Keratinocyte (primary cell): ENCODE data around the gene SDF2L1. TPM values are rescaled to one million over a fixed set of nuclear protein-coding genes. Genes with fewer than 3 reads are reported as not detected.

Experiments used
- DNase-seq: peaks from one replicate; pipeline ENCODE4 v3.0.0-alpha.2; 2011; ENCODE audit warnings: low read depth, missing footprints, low spot score
- FAIRE-seq: peaks from 2 replicates; lab custom pipeline; 2011; peaks lifted over from hg19 to GRCh38; lab: Jason Lieb, UNC
- H2AFZ ChIP-seq: 2 replicates; pipeline ENCODE4 v1.6.0; 2012; ENCODE audit warnings: low read length, control low read depth, inconsistent platforms; ENCODE audit not compliant: control insufficient read depth
- H3K27ac ChIP-seq: 2 replicates; pipeline ENCODE4 v1.5.1; 2011; ENCODE audit warnings: low read length; ENCODE audit not compliant: control insufficient read depth, insufficient read depth
- H3K27me3 ChIP-seq: 3 replicates; pipeline ENCODE4 v1.6.0; 2011; ENCODE audit warnings: low read length; ENCODE audit not compliant: control insufficient read depth, insufficient read depth; ENCODE audit errors: extremely low read depth
- H3K36me3 ChIP-seq, 2 experiments: 2 replicates in 1 of 2; 3 replicates in 1 of 2; pipeline ENCODE4 v1.5.1; 2011; ENCODE audit warnings: low read length in 2 of 2, mild to moderate bottlenecking in 1 of 2; ENCODE audit not compliant: control insufficient read depth in 2 of 2, insufficient read depth in 2 of 2; ENCODE audit errors: extremely low read depth in 1 of 2
- H3K4me1 ChIP-seq: 3 replicates; pipeline ENCODE4 v1.5.1; 2011; ENCODE audit warnings: low read length; ENCODE audit not compliant: control insufficient read depth, insufficient read depth; ENCODE audit errors: extremely low read depth
- H3K4me2 ChIP-seq: 3 replicates; pipeline ENCODE4 v1.6.0; 2011; ENCODE audit warnings: low read depth, low read length; ENCODE audit not compliant: control insufficient read depth, insufficient read depth; ENCODE audit errors: extremely low read depth
- H3K4me3 ChIP-seq, 3 experiments: fragments of 200-600 bp in 1 of 3; sonication (generic) in 1 of 3; 2 replicates in 2 of 3; 3 replicates in 1 of 3; pipeline ENCODE4 v1.5.1; 2011 to 2016; ENCODE audit warnings: low read length in 3 of 3, mild to moderate bottlenecking in 3 of 3, control low read depth in 2 of 3, inconsistent platforms in 1 of 3, low read depth in 1 of 3, mixed read lengths in 1 of 3, mixed run types in 1 of 3, moderate library complexity in 1 of 3; ENCODE audit not compliant: control insufficient read depth in 2 of 3, insufficient read depth in 2 of 3; ENCODE audit errors: extremely low read depth in 1 of 3
- H3K79me2 ChIP-seq: 2 replicates; pipeline ENCODE4 v1.6.0; 2012; ENCODE audit warnings: low read length; ENCODE audit not compliant: control insufficient read depth, insufficient read depth
- H3K9ac ChIP-seq: 3 replicates; pipeline ENCODE4 v1.6.0; 2011; ENCODE audit warnings: low read length; ENCODE audit not compliant: control insufficient read depth, insufficient read depth; ENCODE audit errors: extremely low read depth
- H3K9me1 ChIP-seq: 3 replicates; pipeline ENCODE4 v1.6.0; 2011; ENCODE audit warnings: low read length; ENCODE audit not compliant: control insufficient read depth, insufficient read depth; ENCODE audit errors: extremely low read depth
- H3K9me3 ChIP-seq: 2 replicates; pipeline ENCODE4 v1.5.1; 2012; ENCODE audit warnings: low read depth, low read length; ENCODE audit not compliant: control insufficient read depth
- H4K20me1 ChIP-seq: 3 replicates; pipeline ENCODE4 v1.6.0; 2011; ENCODE audit warnings: low read length; ENCODE audit not compliant: control insufficient read depth, insufficient read depth; ENCODE audit errors: extremely low read depth
- EZH2 ChIP-seq: IDR thresholded peaks from one replicate; pipeline ENCODE4 v1.6.1; 2012; ENCODE audit warnings: inconsistent platforms, mild to moderate bottlenecking, low read length, moderate library complexity
- dilution Hi-C: fragments of 300-500 bp; cut with MboI; formaldehyde crosslinking; loops from one replicate; pipeline ENCODE4 v1.7.0; 2020; ENCODE audit warnings: low sequenced_read_pairs; ENCODE audit not compliant: extremely low pct_ligation_motif_present
- polyA plus RNA-seq, 5 experiments: library from polyadenylated mRNA; depleted of rRNA in 3 of 5; stranded (reverse) in 3 of 5; stranded (forward) in 1 of 5; unstranded in 1 of 5; fragments of >200 nt; gene quantifications; 1 replicate in 1 of 5; 2 replicates in 3 of 5; 3 replicates in 1 of 5; pipeline versions ENCODE4 v1.2.1 to v1.2.3, GENCODE V29; 2011 to 2012; ENCODE audit warnings: missing spikeins in 2 of 5, low read depth in 1 of 5, low replicate concordance in 1 of 5
- TF ChIP-seq, protein P1 (sequence below), 3 experiments: IDR thresholded peaks in 1 of 3; conservative IDR thresholded peaks in 1 of 3; optimal IDR thresholded peaks in 1 of 3; 2 replicates in 2 of 3; 3 replicates in 1 of 3; pipeline versions ENCODE3 to v1.5.1; 2011; ENCODE audit warnings: low read length in 3 of 3, mild to moderate bottlenecking in 3 of 3, moderate library complexity in 2 of 3, control low read depth in 1 of 3, inconsistent platforms in 1 of 3; ENCODE audit not compliant: insufficient read depth in 2 of 3; ENCODE audit errors: extremely low read depth in 1 of 3

SDF2L1 gene
- polyA plus RNA-seq, 1 donor (not counting 4 experiments of a cell fraction or from before 2014, with no cell fraction given): 25.6 TPM

DNA sequence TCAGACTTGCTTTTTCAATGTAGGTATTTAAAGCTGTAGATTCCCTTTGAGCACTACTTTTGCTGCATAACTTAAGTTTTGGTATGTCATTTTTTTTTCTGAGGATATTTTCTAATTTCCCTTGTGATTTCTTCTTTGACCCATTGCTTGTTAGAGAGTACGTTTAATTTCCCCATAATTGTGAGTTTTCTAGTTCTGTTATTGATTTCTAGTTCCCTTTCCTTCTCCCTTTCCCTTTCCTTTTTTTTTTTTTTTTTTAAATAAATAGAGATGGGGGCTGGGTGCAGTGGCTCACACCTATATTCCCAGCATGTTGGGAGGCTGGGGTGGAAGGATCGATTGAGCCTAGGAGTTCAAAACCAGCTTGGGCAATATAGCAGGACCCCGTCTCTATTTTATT lies 43.8 kb upstream of the SDF2L1 start:
- Histone ChIP-seq H3K4me1 (no peaks in the 10 kb centered on the region), H3K4me3 (no peak overlapping the region), H3K27ac (no peak overlapping the region), H3K4me2 (no peak overlapping the region), H2AFZ (no peak overlapping the region), H4K20me1 (peaks cover 15% of the 10 kb centered on the region), H3K9ac (no peak overlapping the region), H3K9me1 (peaks cover 3% of the 10 kb centered on the region), H3K27me3 (no peaks in the 10 kb centered on the region), H3K79me2 (peaks cover 96% of the 10 kb centered on the region), H3K36me3 (peaks cover 24 to 26% of the 10 kb centered on the region in 2 experiments), H3K9me3 (no peaks in the 10 kb centered on the region)
- FAIRE-seq (no peak), DNase-seq (no peak)
- dilution Hi-C loops: no loop called here
- TF ChIP-seq, protein P1, sequence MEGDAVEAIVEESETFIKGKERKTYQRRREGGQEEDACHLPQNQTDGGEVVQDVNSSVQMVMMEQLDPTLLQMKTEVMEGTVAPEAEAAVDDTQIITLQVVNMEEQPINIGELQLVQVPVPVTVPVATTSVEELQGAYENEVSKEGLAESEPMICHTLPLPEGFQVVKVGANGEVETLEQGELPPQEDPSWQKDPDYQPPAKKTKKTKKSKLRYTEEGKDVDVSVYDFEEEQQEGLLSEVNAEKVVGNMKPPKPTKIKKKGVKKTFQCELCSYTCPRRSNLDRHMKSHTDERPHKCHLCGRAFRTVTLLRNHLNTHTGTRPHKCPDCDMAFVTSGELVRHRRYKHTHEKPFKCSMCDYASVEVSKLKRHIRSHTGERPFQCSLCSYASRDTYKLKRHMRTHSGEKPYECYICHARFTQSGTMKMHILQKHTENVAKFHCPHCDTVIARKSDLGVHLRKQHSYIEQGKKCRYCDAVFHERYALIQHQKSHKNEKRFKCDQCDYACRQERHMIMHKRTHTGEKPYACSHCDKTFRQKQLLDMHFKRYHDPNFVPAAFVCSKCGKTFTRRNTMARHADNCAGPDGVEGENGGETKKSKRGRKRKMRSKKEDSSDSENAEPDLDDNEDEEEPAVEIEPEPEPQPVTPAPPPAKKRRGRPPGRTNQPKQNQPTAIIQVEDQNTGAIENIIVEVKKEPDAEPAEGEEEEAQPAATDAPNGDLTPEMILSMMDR (optimal IDR thresholded peaks at IDR 0.05 in 1 of 3, IDR thresholded peaks at IDR 0.05 in 1 of 3, conservative IDR thresholded peaks at IDR 0.05 in 1 of 3; ENCODE audit: extremely low read depth in 1 of 3, insufficient read depth in 2 of 3, low read length in 3 of 3): no peak
- no peak for TF ChIP-seq EZH2

- DNase-seq (no peak), FAIRE-seq (no peak)
- H3K27ac ChIP-seq: no peak overlapping the region
- no peak overlapping the region for H3K4me2 ChIP-seq
- peaks cover 14 to 20% of the 10 kb centered on the region in 2 experiments for H3K36me3 ChIP-seq
- no peaks in the 10 kb centered on the region for H3K9me3 ChIP-seq
- no peak overlapping the region for H3K4me3 ChIP-seq
- H3K79me2 ChIP-seq: peaks cover 94% of the 10 kb centered on the region
- H3K9ac ChIP-seq: no peak overlapping the region
- TF ChIP-seq, protein P1 (optimal IDR thresholded peaks at IDR 0.05 in 1 of 3, IDR thresholded peaks at IDR 0.05 in 1 of 3, conservative IDR thresholded peaks at IDR 0.05 in 1 of 3; ENCODE audit: extremely low read depth in 1 of 3, insufficient read depth in 2 of 3, low read length in 3 of 3): no peak
- no peak for TF ChIP-seq EZH2
- H3K9me1 ChIP-seq: peaks cover 3% of the 10 kb centered on the region
- no peaks in the 10 kb centered on the region for H3K4me1 ChIP-seq
- H4K20me1 ChIP-seq: peaks cover 10% of the 10 kb centered on the region
- dilution Hi-C loops: no loop called here
- no peak overlapping the region for H2AFZ ChIP-seq
- H3K27me3 ChIP-seq: no peaks in the 10 kb centered on the region
These were observed 42.8 kb upstream of the SDF2L1 start for GRCh38 chr22:21599053-21599893.
